CD4-positive, alpha-beta T cell treated with Interleukin-15 for 4 hours (primary cell): ENCODE results near the gene XIRP2.
"Not testable (repeated sequence)": the region's sequence is repeated elsewhere in the genome, so short reads cannot be mapped to it uniquely, and the experiment has no call there.

ENCODE experiments used
- DNase-seq: peaks from one replicate; pipeline ENCODE4 v3.0.0-alpha.2; 2020; ENCODE audit warnings: low spot score

Gene XIRP2

GRCh38 chr2:167196461-167197252 lies 308.4 kb downstream of the XIRP2 start:
- no peak for DNase-seq

GRCh38 chr2:167198009-167198408 lies 309.7 kb downstream of the XIRP2 start:
- DNase-seq, result no peak

GRCh38 chr2:167198576-167198975 lies 310.3 kb downstream of the XIRP2 start:
- DNase-seq, result no peak

- no peak for DNase-seq
Observed at GRCh38 chr2:167200019-167200418, 311.7 kb downstream of the XIRP2 start.

- no peak for DNase-seq
Observed at GRCh38 chr2:167209784-167210183, 321.5 kb downstream of the XIRP2 start.

- no peak for DNase-seq
Observed at GRCh38 chr2:167212014-167212648, 323.9 kb downstream of the XIRP2 start.

- DNase-seq, result no peak
Observed at GRCh38 chr2:167215595-167215994, 327.3 kb downstream of the XIRP2 start.

- no peak for DNase-seq
Observed at GRCh38 chr2:167237478-167237877, 349.2 kb downstream of the XIRP2 start.

GRCh38 chr2:167240671-167241070 lies 352.4 kb downstream of the XIRP2 start:
- no peak for DNase-seq

GRCh38 chr2:167249197-167249596 lies 360.9 kb downstream of the XIRP2 start:
- DNase-seq, result no peak

GRCh38 chr2:167253025-167253424 lies 364.7 kb downstream of the XIRP2 start:
- no peak for DNase-seq

GRCh38 chr2:167254721-167255120 lies 366.4 kb downstream of the XIRP2 start:
- no peak for DNase-seq

- no peak for DNase-seq
Observed at GRCh38 chr2:167258712-167259111, 370.4 kb downstream of the XIRP2 start.

- DNase-seq, result no peak
Observed at GRCh38 chr2:167264380-167264779, 376.1 kb downstream of the XIRP2 start.

GRCh38 chr2:167265004-167265403 lies 376.7 kb downstream of the XIRP2 start:
- DNase-seq, result no peak

- no peak for DNase-seq
Observed at GRCh38 chr2:167265722-167266121, 377.4 kb downstream of the XIRP2 start.

GRCh38 chr2:167268245-167268644 lies 380.0 kb downstream of the XIRP2 start:
- not testable (repeated sequence) for DNase-seq

GRCh38 chr2:167271932-167272331 lies 383.7 kb downstream of the XIRP2 start:
- DNase-seq, result no peak

- no peak for DNase-seq
Observed at GRCh38 chr2:167275046-167275445, 386.8 kb downstream of the XIRP2 start.

- DNase-seq, result no peak
Observed at GRCh38 chr2:167279810-167280209, 391.5 kb downstream of the XIRP2 start.

GRCh38 chr2:167287212-167287611 lies 398.9 kb downstream of the XIRP2 start:
- DNase-seq, result no peak

- no peak for DNase-seq
Observed at GRCh38 chr2:167289651-167290410, 401.6 kb downstream of the XIRP2 start.
